ENCODE measurements around the gene TCERG1L.

Gene TCERG1L

DNA sequence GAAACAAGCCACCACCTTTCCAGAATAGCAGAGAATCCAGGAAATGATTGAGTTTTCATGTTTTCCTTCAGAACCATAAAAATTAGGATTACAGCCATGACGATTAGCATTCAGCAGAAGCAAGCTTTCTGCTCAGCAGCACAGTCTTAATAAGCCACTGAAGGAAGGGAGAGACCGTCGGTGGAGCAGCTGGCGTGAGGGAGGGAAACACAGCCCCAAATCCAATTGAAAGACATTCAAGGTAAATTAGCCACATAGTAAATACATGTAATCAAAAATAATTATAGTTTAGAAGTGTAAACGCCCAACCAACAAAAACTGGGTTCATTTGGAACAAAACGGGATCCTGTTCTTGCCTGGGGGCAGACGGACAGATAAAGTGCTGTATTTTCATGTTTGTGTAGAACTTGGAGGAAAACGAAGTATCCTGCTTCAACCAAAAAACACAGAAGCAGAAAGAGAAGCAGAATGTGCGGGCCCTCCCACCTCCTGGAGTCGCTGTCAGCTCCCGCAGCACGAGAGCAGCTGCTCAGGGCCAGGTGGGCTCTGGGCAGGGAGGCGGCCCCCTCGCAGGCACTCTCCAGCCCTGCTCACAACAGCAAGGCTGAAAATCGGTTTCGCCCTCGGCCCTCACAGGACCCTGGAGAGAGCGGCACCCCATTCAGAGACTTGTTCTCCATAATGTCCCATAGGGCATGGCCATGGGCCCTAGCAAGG is 84.9 kb downstream of the TCERG1L start:
- no peak for DNase-seq (ENCODE audit: low read depth in 2 of 2)

- no peak for DNase-seq (ENCODE audit: low read depth in 2 of 2)
Measured at GRCh38 chr10:131224106-131224505, 87.4 kb downstream of the TCERG1L start.

GRCh38 chr10:131223422-131223821 is 88.1 kb downstream of the TCERG1L start:
- no peak for DNase-seq (ENCODE audit: low read depth in 2 of 2)

DNA sequence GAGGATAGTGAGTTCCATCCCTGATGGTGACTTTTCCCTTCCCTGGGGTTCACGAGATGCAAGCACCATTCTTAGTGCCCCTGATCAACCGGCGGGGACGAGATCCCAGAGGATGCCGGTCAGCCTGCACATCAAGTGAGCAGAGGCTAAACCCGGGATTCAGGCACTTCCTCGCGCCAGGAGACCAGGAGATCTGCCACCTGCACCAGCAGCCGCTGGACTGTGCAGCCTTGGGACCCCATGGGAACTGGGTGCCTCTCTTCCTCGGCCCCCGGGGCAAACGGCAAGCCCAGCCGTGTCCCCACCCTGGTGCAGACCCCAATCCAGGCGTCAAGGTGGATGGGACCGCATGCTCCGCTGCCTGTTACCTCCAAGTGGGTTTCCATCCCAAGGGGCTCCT is 88.5 kb downstream of the TCERG1L start:
- DNase-seq (ENCODE audit: low read depth in 2 of 2) = no peak

- DNase-seq (ENCODE audit: low read depth in 2 of 2) = no peak
Measured at GRCh38 chr10:131221632-131222277, 89.8 kb downstream of the TCERG1L start.

DNA sequence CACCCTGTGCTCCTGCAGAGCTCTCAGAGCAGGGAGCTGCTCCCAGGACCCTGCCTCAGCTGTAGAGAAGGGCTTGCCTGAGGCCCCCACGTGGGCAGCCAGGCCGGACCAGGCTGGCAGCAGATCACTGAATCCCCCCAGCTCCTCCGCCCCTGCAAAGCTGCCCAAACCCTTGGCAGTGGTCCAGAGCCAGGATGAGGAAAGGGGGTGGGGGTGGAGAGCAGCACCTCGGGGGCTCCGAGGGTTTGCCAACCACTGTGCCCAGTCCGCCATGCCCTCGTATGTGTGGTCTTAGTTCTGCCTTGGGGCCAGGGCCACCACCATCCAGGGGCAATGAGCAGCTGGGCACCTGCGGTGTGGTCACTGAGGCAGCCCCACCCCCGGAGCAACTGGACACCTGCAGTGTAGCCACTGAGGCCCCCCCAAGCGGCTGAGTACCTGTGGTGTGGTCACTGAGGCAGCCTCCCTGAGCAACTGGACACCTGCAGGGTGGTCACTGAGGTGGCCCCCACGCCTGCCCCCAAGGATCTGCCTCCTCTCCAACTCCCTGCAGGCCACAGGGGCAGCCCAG is 90.8 kb downstream of the TCERG1L start:
- no peak for DNase-seq (ENCODE audit: low read depth in 2 of 2)

DNA sequence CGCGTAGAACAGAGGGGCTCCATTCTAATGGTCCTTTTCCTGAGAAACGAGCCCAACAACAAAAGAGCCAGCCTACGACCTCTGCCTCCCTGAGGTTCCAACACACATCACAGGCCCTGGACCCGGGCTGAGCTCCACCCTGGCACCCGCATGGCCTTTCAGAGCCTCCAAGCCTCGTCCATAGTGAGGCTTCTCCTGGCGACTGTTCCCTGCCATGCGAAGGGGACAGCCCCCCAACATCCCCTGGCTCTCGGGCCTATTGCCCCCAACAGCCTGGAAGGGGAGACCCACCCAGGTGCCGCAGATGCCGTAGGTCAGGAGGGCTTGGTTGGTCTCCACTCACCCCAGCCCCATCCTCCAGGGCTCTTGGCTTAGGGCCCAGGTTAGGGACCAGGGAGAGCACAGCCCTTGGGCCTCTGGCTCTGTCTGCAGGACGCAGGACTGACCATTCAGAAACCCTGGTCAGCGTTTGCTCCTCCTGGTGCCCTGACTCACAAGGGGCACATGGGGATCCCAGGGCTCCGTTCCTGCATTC is 91.5 kb downstream of the TCERG1L start:
- DNase-seq (ENCODE audit: low read depth in 2 of 2) = no peak

GRCh38 chr10:131219584-131219886 is 92.0 kb downstream of the TCERG1L start:
- no peak for DNase-seq (ENCODE audit: low read depth in 2 of 2)

- no peak for DNase-seq (ENCODE audit: low read depth in 2 of 2)
Measured at GRCh38 chr10:131218811-131219583, 92.5 kb downstream of the TCERG1L start.

GRCh38 chr10:131216681-131217230 is 94.8 kb downstream of the TCERG1L start:
- no peak for DNase-seq (ENCODE audit: low read depth in 2 of 2)

DNA sequence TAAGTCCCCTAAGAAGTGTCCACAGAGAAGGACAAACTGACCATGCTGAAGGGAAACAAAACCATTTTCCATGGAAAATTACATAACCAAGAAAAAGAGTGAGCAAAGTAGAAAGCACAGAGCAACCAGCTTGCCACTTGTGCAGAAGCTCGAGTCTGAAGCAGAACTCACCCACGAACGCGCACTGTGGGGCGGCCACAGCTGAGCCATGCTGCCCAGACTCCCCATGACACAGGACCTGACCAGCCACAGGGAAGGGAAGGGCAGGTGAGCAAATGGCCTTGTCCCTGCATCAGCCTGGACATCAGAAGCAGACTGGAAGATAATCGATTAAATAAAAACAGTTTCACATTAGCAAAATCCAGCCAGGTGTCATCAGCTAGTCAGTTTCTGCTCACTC is 95.7 kb downstream of the TCERG1L start:
- DNase-seq (ENCODE audit: low read depth in 2 of 2) = no peak

- no peak for DNase-seq (ENCODE audit: low read depth in 2 of 2)
Measured at GRCh38 chr10:131214521-131215244, 96.8 kb downstream of the TCERG1L start.

GRCh38 chr10:131213741-131214505 is 97.6 kb downstream of the TCERG1L start:
- no peak for DNase-seq (ENCODE audit: low read depth in 2 of 2)

- no peak for DNase-seq (ENCODE audit: low read depth in 2 of 2)
Measured at GRCh38 chr10:131212763-131213325, 98.7 kb downstream of the TCERG1L start.

DNA sequence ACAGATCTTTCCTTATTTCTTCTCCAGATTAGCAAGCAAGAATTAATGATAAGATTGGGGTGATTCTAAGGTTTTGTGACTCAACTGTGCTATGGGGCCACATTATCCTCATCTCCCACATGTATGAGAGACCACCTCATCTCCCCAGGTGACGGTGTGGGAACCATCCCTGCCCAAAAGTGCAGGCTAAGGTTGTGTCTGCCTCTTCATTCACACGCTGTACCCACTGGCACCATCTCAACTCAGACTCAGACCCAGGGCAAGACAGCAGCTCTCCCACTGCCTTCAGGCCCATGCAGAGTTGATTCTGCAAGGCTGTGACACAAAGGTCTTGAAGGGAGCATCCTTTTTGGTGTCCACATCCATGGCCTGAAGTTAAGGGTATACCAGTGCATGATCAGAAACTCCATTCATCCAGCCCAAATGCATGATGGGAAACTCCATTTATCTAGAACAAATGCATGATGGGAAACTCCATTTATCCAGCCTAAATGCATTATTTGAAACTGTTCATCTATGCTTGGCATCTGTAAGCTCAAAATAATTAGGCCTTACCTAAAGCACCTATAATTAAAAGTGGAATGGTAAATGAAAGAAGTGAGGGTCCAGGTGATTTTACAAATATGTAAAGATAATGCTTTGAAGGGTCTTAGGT is 99.4 kb downstream of the TCERG1L start:
- DNase-seq (ENCODE audit: low read depth in 2 of 2) = no peak

- no peak for DNase-seq (ENCODE audit: low read depth in 2 of 2)
Measured at GRCh38 chr10:131211559-131211958, 100.0 kb downstream of the TCERG1L start.

GRCh38 chr10:131211146-131211545 is 100.4 kb downstream of the TCERG1L start:
- DNase-seq (ENCODE audit: low read depth in 2 of 2) = no peak

- DNase-seq (ENCODE audit: low read depth in 2 of 2) = no peak
Measured at GRCh38 chr10:131210181-131210580, 101.3 kb downstream of the TCERG1L start.

DNA sequence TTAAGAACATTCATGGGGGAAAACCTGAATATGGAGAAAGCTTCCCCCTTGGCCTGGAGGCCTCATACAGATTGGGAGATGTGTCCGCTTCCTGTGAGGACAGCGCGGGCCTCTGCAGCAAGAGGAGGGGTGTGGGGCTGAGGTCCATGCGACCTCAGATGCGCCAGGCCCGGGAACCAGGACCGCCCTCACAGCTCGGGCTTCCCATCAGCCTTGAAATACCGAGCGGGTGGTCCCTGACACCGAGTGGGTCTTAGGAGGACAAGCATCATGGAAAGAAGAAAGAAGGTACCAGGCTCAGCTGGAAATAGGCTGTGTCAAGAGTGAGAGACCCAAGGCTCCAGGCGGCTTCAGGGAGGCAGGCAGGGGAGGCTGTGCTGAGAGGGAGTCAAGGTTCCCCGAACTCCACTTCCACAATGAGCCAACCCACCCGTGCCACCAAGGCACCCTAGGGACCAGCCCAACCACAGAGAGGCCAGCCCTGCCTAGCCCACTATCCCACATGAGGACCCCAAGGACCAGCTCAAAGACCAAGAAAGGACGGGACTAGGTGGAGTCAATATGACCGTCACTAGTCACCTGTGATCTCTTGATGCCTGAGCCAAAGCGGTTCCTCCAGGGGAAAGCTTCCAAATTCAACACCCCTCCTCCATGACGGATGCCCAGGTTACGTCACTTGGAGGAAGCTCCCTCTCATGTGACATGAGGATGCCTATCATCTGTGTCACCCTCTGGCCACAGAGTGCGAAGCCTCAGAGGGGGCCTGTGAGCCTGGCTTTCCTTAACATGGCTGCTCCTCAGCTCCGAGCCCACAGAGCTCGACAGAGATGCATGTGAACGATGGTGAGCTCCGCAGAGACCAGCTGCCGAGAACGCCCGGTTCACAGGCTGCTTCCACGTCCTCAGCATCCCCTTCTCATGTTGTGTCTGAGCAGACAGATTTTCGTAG is 103.7 kb downstream of the TCERG1L start:
- DNase-seq (ENCODE audit: low read depth in 2 of 2) = no peak
